Measurements from ENCODE around the gene RECQL5. TPM values are rescaled to one million over a fixed set of nuclear protein-coding genes. Genes with fewer than 3 reads are reported as not detected.
A peak's percentile ranks its signal among the peaks of the same experiment; 100 is the strongest.

RECQL5 gene
- total and polyA plus RNA-seq, 11 donors, result 6.0 to 15.9 (median 10.2) TPM

DNA sequence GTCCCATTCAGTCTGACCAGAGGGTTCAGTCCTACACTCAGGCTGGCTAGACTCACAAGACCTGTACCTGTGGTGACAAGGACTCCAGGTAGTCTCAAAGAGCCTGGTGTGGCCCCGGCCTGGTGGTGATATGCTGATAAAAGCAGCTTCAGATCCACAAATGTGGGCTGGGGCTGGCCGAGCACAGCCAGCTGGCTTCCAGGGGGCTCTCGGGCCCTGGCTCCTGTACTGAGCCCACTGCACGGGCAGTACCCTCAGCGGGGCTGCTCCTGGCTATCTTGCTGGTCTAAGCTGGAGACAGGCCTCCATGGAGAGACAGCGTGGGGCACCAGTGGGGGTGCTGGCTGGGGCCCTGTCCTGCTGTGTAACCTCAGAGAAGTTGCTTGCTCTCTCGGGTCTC, 29.4 kb downstream of the RECQL5 start:
- H3K27ac ChIP-seq, result peak overlapping the region; percentile 1 to 95 (median 85)

DNA sequence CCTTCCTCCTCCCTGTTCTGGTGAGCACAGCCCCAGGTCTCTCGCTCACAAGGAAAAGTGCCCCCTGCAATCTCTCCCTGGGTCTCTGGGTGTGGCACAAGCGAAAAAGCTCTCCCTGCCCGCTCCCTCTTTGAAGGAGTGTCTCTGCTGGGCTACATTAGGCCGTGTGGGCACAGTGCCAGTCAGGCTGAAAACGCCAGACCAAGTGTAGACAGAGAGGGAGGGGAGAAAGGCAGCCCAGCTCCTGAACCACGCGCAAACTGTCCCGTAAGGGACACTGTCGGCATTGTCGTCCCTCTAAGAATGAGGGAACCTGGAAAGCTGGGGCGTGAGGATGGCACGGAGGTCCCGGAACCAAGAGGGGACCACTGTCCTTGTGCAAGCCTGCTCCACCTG, 29.8 kb downstream of the RECQL5 start:
- Histone ChIP-seq H3K4me1 (peaks cover 13 to 93% (median 34%) of the 10 kb centered on the region in 12 donors), H3K9me3 (no peaks in the 10 kb centered on the region), H3K36me3 (peaks cover 0 to 11% (median 0%) of the 10 kb centered on the region in 9 donors), H3K27ac (peak overlapping the region; percentile 74 to 95 (median 85)), H3K4me3 (peak overlapping the region in 5 of 12 donors; percentile 15 to 28 (median 23)), H3K27me3 (no peaks in the 10 kb centered on the region)
- ATAC-seq (peak; percentile 7 to 24 (median 19)), DNase-seq (peak; percentile 56 to 81 (median 76))
- no peak for TF ChIP-seq POLR2A (IDR thresholded peaks at IDR 0.05)
- TF ChIP-seq, protein P1, sequence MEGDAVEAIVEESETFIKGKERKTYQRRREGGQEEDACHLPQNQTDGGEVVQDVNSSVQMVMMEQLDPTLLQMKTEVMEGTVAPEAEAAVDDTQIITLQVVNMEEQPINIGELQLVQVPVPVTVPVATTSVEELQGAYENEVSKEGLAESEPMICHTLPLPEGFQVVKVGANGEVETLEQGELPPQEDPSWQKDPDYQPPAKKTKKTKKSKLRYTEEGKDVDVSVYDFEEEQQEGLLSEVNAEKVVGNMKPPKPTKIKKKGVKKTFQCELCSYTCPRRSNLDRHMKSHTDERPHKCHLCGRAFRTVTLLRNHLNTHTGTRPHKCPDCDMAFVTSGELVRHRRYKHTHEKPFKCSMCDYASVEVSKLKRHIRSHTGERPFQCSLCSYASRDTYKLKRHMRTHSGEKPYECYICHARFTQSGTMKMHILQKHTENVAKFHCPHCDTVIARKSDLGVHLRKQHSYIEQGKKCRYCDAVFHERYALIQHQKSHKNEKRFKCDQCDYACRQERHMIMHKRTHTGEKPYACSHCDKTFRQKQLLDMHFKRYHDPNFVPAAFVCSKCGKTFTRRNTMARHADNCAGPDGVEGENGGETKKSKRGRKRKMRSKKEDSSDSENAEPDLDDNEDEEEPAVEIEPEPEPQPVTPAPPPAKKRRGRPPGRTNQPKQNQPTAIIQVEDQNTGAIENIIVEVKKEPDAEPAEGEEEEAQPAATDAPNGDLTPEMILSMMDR (IDR thresholded peaks at IDR 0.05), result no peak
- 50 to 68% (median 59%) methylated on average over 13 of the region's 13 CpGs for WGBS, 4 donors
- intact Hi-C loops (cut with DNase I), result no loop called here

More for the DNA sequence above, 29.4 kb downstream of the RECQL5 start:
- Histone ChIP-seq H3K36me3 (peaks cover 0 to 11% (median 0%) of the 10 kb centered on the region in 9 donors), H3K9me3 (no peaks in the 10 kb centered on the region), H3K27me3 (no peaks in the 10 kb centered on the region), H3K4me1 (peaks cover 13 to 93% (median 35%) of the 10 kb centered on the region in 12 donors), H3K4me3 (no peak overlapping the region)
- TF ChIP-seq POLR2A (IDR thresholded peaks at IDR 0.05), result no peak
- TF ChIP-seq, protein P1 (IDR thresholded peaks at IDR 0.05), result no peak
- intact Hi-C loops (cut with DNase I), result no loop called here
- ATAC-seq (no peak), DNase-seq (peak in 1 of 5 donors; percentile 23)
- 79 to 90% (median 84%) methylated on average over 6 to 7 of the region's 7 CpGs for WGBS, 4 donors

DNA sequence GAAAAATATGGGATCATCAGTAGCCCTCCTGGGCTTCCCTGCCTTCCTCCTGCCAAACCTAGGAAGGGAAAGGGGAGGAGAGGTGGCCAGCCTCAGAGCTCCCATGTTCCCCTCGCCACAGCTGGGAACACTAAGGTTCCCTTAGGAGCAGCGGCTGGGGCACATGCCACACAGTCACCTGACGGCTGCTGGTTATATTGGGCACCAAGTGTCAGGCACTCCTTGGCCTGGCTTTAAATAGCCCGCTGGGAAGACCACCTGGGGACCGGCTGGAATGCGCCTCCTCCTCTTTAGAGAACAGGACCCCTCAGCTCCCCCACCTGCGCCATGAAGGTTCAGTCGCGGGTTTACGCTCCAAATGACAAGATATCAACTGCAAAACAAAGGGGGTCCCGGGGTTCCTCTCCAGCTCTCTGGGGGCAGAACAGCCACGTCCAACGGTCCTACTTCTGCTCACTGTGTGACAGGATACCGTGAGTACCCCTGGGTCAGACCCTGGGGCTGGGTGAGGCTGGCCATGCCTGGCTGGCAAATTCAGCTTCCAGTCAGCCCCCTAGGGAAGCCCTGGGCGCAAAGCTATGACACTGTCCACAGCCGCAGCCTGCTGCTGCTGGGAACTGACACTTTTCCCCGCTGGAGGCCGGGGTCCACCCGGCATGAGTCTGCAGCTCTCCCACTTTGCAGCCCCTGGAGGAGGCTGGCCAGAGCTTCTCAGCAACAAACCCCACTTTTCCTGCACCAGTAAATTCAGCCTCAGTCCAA, 30.4 kb downstream of the RECQL5 start:
- H3K4me1 ChIP-seq, result peaks cover 13 to 87% (median 29%) of the 10 kb centered on the region in 12 donors
- intact Hi-C loops (cut with DNase I), result no loop called here
- peaks cover 0 to 11% (median 0%) of the 10 kb centered on the region in 9 donors for H3K36me3 ChIP-seq
- peak; percentile 20 to 68 (median 54) for ATAC-seq
- H3K9me3 ChIP-seq, result no peaks in the 10 kb centered on the region
- H3K27ac ChIP-seq, result peak overlapping the region; percentile 74 to 95 (median 85)
- WGBS, 4 donors, result 56 to 73% (median 69%) methylated on average over 14 to 19 of the region's 19 CpGs
- peak overlapping the region in 5 of 12 donors; percentile 15 to 28 (median 23) for H3K4me3 ChIP-seq
- H3K27me3 ChIP-seq, result no peaks in the 10 kb centered on the region
- TF ChIP-seq, protein P1 (IDR thresholded peaks at IDR 0.05), result no peak
- TF ChIP-seq POLR2A (IDR thresholded peaks at IDR 0.05), result peak in 1 of 2 donors; percentile 22
- DNase-seq, result peak in 4 of 5 donors; percentile 49 to 81 (median 60)

DNA sequence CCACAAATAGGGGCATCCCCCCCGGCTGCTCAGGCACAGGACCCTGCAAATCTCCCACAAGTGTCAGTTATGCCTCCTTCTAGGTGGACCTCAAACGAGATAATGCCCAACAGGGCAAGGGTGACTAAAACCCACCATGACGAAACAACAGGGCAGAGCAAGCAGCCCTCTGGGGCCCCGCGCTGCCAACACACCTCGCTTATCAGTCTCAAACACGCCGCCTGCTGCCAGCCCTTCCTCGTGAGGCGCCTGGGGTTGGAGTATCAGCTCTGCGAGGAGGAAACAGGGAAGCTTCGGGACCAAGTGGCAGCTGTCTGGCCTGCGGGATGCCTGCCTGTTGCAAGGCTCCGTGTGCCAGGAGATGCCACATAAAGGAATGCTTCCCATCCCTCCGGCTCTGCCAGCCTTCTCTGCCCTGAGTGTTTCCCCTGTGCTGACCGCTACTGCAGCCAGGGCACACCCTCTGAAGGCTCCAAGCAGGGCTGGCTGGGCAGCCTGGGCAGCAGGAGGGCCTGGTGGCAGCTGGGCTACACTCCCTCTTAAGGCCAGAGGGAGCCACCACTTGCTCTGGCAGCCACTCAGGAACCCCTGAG, 31.2 kb downstream of the RECQL5 start:
- peaks cover 0 to 10% (median 3%) of the 10 kb centered on the region in 9 donors for H3K36me3 ChIP-seq
- TF ChIP-seq POLR2A (IDR thresholded peaks at IDR 0.05), result no peak
- TF ChIP-seq, protein P1 (IDR thresholded peaks at IDR 0.05), result no peak
- no peaks in the 10 kb centered on the region for H3K9me3 ChIP-seq
- 27 to 63% (median 47%) methylated on average over 2 to 16 of the region's 16 CpGs for WGBS, 4 donors
- H3K27ac ChIP-seq, result peak overlapping the region; percentile 74 to 95 (median 85)
- H3K4me1 ChIP-seq, result peaks cover 13 to 81% (median 28%) of the 10 kb centered on the region in 12 donors
- intact Hi-C loops (cut with DNase I), result no loop called here
- DNase-seq (peak; percentile 58 to 87 (median 79)), ATAC-seq (peak; percentile 9 to 47 (median 24))
- no peaks in the 10 kb centered on the region for H3K27me3 ChIP-seq
- H3K4me3 ChIP-seq, result peak overlapping the region in 1 of 12 donors; percentile 1
